Psoas muscle (tissue), 8 donors: ENCODE data around the gene EPPIN. TPM values are rescaled to one million over a fixed set of nuclear protein-coding genes. Genes with fewer than 3 reads are reported as not detected.

Experiments used
- ATAC-seq, 4 donors: fragments of 200-7000 bp; cut with Tn5 transposase; one replicate each; pipeline ENCODE4 v1.9.1; 2020; ENCODE audit warnings: moderate library complexity in 3 of 4, mild to moderate bottlenecking in 2 of 4
- DNase-seq, 2 donors: peaks; one replicate each; pipeline ENCODE4 v3.0.0-alpha.2; 2020
- H3K27ac ChIP-seq: fragments of 200-600 bp; one replicate; pipeline ENCODE4 v1.8.0; 2022
- H3K27me3 ChIP-seq, 3 donors: fragments of 200-600 bp in 1 of 3; one replicate each; pipeline versions ENCODE4 v1.6.1 to v1.8.0; 2013 to 2022; ENCODE audit warnings: low read length in 2 of 3, mild to moderate bottlenecking in 2 of 3, moderate library complexity in 1 of 3; ENCODE audit not compliant: insufficient read depth in 3 of 3
- H3K36me3 ChIP-seq, 2 donors: fragments of 200-600 bp in 1 of 2; one replicate each; pipeline versions ENCODE4 v1.6.1 to v1.8.0; 2013 to 2022; ENCODE audit warnings: low read depth in 1 of 2, mild to moderate bottlenecking in 1 of 2, moderate library complexity in 1 of 2; ENCODE audit not compliant: insufficient read depth in 1 of 2
- H3K4me1 ChIP-seq: fragments of 200-600 bp; one replicate; pipeline ENCODE4 v1.8.0; 2022
- H3K4me3 ChIP-seq: fragments of 200-600 bp; one replicate; pipeline ENCODE4 v1.8.0; 2022; ENCODE audit warnings: mild to moderate bottlenecking
- H3K9me3 ChIP-seq: fragments of 200-600 bp; one replicate; pipeline ENCODE4 v1.8.0; 2022
- WGBS, 3 donors: extraction: QIAGEN DNeasy Blood & Tissue Kit; methylation state at CpG; one replicate each; pipeline versions ENCODE4 v1.1.6 to v1.1.7; 2013; 5-methylcytosine and 5-hydroxymethylcytosine counted together
- intact Hi-C, 2 donors: fragments of 100-400 bp; cut with DNase I; formaldehyde crosslinking; loops; one replicate each; pipeline versions ENCODE4 v1.11.0 to v1.14.2; 2022
- polyA plus RNA-seq, 3 donors: library from polyadenylated mRNA; stranded (reverse); fragments of 200-250 nt; gene quantifications; one replicate each; pipeline ENCODE4 v1.2.3, GENCODE V29; 2013
- total RNA-seq, 4 donors: library from RNA; stranded (reverse); fragmentation: NEBNext Ultra II Directional in 2 of 4; extraction: Animal tissue kit (Norgen Biotek cat#: 25700) in 2 of 4; gene quantifications; one replicate each; pipeline versions ENCODE4 v1.2.1 to v1.2.4, GENCODE V29; 2021 to 2023
- TF ChIP-seq, protein P1 (sequence below): fragments of 200-600 bp; IDR thresholded peaks from one replicate; pipeline ENCODE4 v1.8.0; 2022; ENCODE audit warnings: antibody characterized with exemption
- donor health status: healthy with polysubstance abuse.
- donor health status: DM: no; HTN: no; CAD: no; lungs with moderate emphysema.
- donor health status: Bipolar disorder and iron deficiency.
- donor health status: healthy.
- donor health status: DM: yes; HTN: yes; CAD: no.
- donor health status: DM: no; HTN: no; CAD: no.
- donor health status: DM: no; HTN: no; CAD: no.
- donor health status: DM: yes; HTN: yes; CAD: no.

EPPIN gene
- total and polyA plus RNA-seq, 7 donors = not detected

DNA sequence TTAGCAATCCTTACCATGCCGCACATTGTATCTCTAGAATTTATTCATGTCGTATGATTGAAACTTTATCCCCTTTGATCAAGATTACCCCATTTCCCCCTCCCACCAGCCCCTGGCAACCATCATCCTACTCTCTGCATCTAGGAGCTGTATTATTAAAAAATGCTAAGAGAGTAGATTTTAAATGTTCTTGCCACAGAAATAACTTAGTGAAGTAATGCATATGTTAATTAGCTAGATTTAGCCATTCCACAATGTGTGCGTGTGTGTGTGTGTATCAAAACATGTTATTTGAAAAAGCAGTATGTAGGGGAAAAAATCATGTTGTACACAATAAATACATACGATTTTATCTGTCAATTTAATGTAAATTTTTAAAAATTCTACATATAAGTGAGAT, 19.9 kb downstream of the EPPIN start:
- 60 to 62% (median 60%) methylated on average over 4 of the region's 4 CpGs for WGBS, 3 donors
- H3K27ac ChIP-seq = no peak overlapping the region
- intact Hi-C loops = no loop called here

DNA sequence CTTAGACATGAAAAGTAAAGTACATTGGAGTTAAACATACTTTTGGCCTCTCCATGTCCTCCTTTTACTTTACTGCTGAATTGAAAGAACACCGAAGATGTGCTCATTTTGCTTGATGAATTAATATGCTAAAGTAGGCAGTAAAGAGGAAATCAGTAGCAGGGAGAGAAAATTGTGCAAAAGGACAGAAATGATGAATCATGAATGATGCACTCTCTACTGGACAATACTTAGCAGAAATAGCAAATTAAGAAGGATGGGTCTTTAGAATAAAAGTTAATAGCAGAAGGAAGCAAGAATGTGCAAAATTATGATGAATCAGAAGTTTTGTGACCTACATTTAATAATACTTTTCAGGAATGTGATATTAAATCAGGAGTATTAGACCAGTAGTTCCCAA, 23.4 kb downstream of the EPPIN start:
- ATAC-seq = no peak
- peaks cover 2 to 28% (median 4%) of the 10 kb centered on the region in 3 donors for H3K27me3 ChIP-seq
- WGBS, 3 donors = 69 to 77% (median 77%) methylated on average over 1 of the region's 1 CpG

More for the DNA sequence above, 19.9 kb downstream of the EPPIN start:
- no peak for DNase-seq
- H3K4me3 ChIP-seq = no peak overlapping the region
- no peaks in the 10 kb centered on the region for H3K9me3 ChIP-seq
- ATAC-seq = no peak
- no peaks in the 10 kb centered on the region for H3K36me3 ChIP-seq
- no peaks in the 10 kb centered on the region for H3K4me1 ChIP-seq
- H3K27me3 ChIP-seq = peaks cover 2 to 21% (median 4%) of the 10 kb centered on the region in 3 donors
- TF ChIP-seq, protein P1, sequence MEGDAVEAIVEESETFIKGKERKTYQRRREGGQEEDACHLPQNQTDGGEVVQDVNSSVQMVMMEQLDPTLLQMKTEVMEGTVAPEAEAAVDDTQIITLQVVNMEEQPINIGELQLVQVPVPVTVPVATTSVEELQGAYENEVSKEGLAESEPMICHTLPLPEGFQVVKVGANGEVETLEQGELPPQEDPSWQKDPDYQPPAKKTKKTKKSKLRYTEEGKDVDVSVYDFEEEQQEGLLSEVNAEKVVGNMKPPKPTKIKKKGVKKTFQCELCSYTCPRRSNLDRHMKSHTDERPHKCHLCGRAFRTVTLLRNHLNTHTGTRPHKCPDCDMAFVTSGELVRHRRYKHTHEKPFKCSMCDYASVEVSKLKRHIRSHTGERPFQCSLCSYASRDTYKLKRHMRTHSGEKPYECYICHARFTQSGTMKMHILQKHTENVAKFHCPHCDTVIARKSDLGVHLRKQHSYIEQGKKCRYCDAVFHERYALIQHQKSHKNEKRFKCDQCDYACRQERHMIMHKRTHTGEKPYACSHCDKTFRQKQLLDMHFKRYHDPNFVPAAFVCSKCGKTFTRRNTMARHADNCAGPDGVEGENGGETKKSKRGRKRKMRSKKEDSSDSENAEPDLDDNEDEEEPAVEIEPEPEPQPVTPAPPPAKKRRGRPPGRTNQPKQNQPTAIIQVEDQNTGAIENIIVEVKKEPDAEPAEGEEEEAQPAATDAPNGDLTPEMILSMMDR = no peak

DNA sequence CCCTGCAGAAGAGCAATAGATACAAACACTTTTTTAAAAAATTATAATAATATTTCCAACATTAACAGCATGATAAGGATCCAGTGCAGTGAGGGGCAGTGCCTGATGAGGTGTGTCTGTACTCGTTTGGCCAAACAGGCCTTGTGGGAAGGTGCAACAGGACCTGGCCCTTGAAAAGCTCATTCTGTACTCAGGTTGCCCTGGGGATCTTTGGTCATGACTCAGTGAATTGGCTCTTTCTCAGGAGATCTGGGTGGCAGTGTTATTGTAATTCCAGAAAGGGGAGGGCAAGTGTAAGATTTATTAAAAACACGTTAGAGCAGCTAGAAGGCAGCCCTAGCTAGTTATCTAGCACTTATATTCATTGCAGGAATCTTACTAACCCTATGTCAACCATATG, 28.9 kb downstream of the EPPIN start:
- Histone ChIP-seq H3K4me3 (no peak overlapping the region), H3K36me3 (no peaks in the 10 kb centered on the region), H3K27ac (no peak overlapping the region), H3K4me1 (no peaks in the 10 kb centered on the region), H3K9me3 (no peaks in the 10 kb centered on the region), H3K27me3 (peaks cover 0 to 14% (median 4%) of the 10 kb centered on the region in 3 donors)
- intact Hi-C loops = no loop called here
- ATAC-seq (no peak), DNase-seq (no peak)
- 44 to 60% (median 48%) methylated on average over 2 of the region's 2 CpGs for WGBS, 3 donors
- TF ChIP-seq, protein P1 = no peak

More for the DNA sequence above, 23.4 kb downstream of the EPPIN start:
- intact Hi-C loops = no loop called here
- no peaks in the 10 kb centered on the region for H3K36me3 ChIP-seq
- H3K4me1 ChIP-seq = no peaks in the 10 kb centered on the region
- H3K27ac ChIP-seq = no peak overlapping the region
- no peak for DNase-seq
- H3K4me3 ChIP-seq = no peak overlapping the region
- H3K9me3 ChIP-seq = no peaks in the 10 kb centered on the region
- TF ChIP-seq, protein P1 = no peak

DNA sequence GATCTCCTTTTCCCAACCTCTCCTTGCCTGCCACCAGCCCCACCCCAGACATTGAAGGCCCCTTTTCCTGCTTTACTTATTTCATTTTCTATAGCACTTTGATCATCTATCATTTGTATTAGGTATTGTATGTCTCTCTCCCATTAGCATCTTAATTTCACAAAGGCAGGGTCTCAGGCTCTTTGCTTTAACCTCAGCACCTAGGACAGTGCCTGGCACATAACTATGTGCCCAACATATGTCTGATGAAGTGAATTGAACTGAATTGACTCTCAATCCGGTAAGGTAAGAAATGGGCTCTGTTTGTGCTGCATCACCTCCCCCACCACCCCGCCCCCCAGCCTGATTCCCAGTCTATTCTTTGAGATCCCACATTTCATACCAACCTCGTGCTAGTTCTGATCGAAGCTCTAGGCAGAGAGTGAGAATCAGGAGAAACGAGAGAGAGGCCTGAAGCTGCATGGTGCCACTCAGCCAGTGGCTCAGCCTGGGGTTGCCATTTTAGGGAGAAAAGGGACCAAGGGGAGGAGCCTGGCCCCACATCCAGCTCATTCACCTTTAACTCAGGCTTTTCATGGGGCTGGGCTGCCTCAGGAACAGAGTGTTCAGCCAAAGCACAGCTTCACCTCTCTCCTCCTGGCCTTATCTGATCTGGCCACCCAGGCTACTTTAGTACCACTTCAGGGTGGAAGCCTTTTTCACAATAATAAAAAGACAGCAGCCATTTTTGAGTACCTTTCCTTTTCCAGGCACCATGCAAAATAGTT, 31.9 kb downstream of the EPPIN start, which contains the start of gene SPINT3:
Gene SPINT3, minus strand, starts transcription at position 476 of the 767 bp plus-strand sequence. Its CDS starts 14 bp downstream, at position 462.
- H3K4me1 ChIP-seq = no peaks in the 10 kb centered on the region
- no peak within 1 kb of the TSS for H3K4me3 ChIP-seq
- H3K27ac ChIP-seq = no peak within 1 kb of the TSS
- ATAC-seq (no peak), DNase-seq (no peak)
- no peaks in the 10 kb centered on the region for H3K9me3 ChIP-seq
- H3K27me3 ChIP-seq = peaks cover 0 to 14% (median 0%) of the 10 kb centered on the region in 3 donors
- WGBS, 3 donors = 59 to 74% (median 59%) methylated on average over 5 of the region's 5 CpGs
- TF ChIP-seq, protein P1 = no peak
- intact Hi-C loops = no loop called here
- H3K36me3 ChIP-seq = no peaks in the 10 kb centered on the region
